HG03280 (cell line): ENCODE data around the gene PAPSS1.
"Not testable (repeated sequence)": the region's sequence is repeated elsewhere in the genome, so short reads cannot be mapped to it uniquely, and the experiment has no call there.

ENCODE experiments used
- ATAC-seq: cut with Tn5 transposase; IDR thresholded peaks from one replicate; pipeline ENCODE4 v1.9.1; 2021; ENCODE audit warnings: mild to moderate bottlenecking, moderate library complexity; ENCODE audit not compliant: unreplicated experiment

The PAPSS1 gene

GRCh38 chr4:107726131-107726925 is 6.3 kb upstream of the PAPSS1 start:
- ATAC-seq: not testable (repeated sequence)

GRCh38 chr4:107725281-107725859 is 5.3 kb upstream of the PAPSS1 start:
- no peak for ATAC-seq

GRCh38 chr4:107723331-107723730 is 3.3 kb upstream of the PAPSS1 start:
- not testable (repeated sequence) for ATAC-seq

DNA sequence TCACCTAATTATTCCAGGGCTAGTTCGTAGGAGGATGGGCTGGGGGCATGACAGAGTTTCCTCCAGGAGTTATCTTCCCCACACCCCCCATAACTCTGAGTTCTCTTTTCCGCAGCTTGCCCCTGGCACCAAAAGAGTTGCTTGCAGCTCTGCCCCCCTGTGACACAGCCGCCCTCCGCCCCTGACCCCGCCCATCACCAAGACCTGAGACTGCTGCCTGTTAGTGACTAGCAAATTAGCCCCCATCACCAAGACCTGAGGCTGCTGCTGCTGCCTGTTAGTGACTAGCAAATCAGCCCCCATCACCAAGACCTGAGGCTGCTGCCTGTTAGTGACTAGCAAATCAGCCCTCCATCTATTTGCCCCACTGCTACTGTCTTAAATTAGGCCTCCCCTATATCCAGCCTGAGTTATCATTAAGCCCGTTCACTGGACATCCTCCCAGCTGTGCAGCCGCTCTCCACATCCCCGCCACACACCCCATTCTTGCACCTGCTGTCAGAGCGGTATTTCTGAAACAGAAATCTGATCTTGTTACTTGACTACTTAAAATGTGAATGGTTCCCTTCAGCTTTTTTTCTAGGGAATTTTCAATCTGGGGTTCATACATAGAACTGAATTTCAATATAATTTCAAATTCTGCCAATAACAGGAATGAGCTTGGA is 1.5 kb upstream of the PAPSS1 start:
- ATAC-seq: no peak

GRCh38 chr4:107719207-107719921 is 670 bp downstream of the PAPSS1 start:
- peak; percentile 4 for ATAC-seq

GRCh38 chr4:107718351-107718965 is 1.6 kb downstream of the PAPSS1 start:
- peak; percentile 36 for ATAC-seq

DNA sequence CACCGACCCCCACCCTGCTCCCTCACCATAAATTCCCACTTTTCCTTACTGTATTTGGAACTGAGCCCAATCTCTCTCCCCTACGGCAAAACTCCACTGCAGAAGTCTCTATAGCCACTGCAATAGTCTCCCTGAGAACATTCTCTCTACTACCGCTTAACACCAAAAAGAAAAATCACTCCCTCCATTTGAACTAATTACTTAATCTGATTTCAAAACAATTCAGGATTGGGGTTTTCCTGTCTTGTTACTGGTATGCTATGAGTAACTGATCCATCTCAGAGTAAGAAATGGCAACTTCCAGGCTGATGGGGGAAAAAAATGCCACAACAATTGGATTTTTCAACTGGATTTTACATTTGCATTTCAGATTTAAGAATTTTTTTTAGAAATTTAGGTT is 5.8 kb downstream of the PAPSS1 start:
- no peak for ATAC-seq

DNA sequence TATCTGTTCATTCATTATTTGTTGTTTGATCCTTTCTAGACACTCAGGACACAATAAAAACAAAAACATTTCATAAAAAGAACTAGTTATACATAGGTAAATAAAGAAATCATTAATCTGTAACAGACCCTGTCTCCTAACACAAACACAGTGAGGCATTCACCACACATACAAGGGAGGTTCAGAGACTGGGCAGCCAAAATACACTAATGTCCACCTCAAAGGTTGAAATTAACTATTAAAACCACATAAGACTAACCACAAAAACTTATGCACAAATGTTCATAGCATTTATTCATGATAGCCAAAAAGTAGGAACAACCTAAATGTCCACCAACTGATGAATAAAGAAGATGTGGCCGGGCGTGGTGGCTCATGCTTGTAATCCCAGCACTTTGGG is 7.8 kb downstream of the PAPSS1 start:
- no peak for ATAC-seq

- ATAC-seq: no peak
These were observed 8.2 kb downstream of the PAPSS1 start for GRCh38 chr4:107711831-107712230.

DNA sequence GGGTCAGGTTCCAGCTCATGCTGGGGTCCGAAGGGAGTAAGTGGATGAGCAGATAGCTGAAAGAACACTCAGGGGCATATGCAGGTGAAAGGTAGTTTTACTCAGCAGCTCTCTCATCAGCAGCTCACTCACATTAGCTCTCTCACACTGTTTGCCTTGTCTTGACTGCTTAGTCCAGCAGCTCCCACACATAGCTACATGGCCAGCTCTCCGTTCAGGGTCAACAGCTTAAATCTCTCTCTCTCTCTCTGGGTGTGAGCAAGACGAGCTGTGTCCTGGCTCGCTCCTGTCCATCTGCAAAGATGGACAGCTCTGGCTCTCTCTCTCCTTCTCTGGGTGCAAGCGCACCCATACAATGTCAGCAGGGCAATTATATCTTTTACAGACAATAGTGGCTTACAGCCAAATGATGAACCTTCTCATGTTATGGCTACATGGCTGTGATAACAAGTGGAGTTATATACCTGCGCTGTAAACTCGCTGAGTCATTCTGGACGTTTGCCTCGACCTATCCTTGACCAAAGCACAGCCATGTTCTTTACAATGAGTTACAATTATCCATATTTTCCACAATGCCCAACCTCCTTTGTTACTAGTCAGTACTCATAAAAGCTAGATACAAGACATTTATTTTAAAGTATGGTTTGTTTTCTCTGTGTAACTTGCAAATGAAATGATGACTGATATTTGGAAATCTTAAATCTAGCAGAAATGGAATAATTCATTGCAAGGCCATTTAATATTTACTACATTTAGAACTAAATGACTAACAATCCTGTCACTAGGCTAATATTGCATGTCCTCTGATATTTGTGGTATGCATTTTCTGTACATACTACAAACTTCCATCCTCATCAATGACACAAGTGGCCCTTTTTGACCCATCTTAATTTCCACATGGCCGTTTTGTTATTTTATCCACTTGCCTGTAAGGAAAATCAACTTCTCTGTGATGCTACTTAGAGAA is 9.3 kb downstream of the PAPSS1 start:
- ATAC-seq: no peak

- ATAC-seq: no peak
These were observed 10.1 kb downstream of the PAPSS1 start for GRCh38 chr4:107709916-107710315.

- no peak for ATAC-seq
These were observed 11.8 kb downstream of the PAPSS1 start for GRCh38 chr4:107708225-107708624.

DNA sequence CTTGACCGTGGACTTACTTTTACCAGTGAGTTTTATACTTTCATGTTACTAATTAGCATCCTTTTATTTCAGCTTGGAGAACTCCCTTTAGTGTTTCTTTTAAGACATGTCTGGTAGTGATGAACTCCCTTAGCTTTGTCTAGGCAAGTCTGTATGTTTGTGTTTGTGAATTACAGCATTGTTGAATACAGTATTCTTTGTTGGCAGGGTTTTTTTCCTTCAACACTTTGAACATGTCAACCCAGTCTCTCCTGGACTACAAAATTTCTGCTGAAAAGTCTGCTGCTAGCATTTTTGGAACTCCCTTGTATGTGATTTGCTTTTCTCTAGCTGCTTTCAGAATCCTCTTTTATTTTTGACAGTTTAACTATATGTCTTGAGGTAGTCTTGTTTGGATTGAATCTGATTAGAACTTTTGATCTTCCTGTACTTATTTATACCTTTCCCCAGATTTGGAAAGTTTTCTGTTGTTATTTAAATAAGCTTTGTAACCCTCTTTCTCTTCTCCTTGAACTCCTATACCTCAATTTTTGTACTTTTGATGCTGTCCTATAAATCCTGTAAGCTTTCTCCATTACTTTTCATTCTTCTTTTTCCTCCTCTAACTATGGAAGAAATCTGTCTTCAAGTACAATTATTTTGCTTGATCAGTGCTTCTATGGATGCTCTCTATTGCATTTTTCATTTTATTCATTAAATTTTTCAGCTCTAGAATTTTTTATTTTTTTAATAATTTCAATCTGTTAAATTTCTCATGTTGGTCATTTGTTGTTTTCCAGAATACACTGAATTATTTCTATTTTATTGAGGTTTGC is 14.1 kb downstream of the PAPSS1 start:
- no peak for ATAC-seq

GRCh38 chr4:107701565-107701964 is 18.5 kb downstream of the PAPSS1 start:
- ATAC-seq: no peak

DNA sequence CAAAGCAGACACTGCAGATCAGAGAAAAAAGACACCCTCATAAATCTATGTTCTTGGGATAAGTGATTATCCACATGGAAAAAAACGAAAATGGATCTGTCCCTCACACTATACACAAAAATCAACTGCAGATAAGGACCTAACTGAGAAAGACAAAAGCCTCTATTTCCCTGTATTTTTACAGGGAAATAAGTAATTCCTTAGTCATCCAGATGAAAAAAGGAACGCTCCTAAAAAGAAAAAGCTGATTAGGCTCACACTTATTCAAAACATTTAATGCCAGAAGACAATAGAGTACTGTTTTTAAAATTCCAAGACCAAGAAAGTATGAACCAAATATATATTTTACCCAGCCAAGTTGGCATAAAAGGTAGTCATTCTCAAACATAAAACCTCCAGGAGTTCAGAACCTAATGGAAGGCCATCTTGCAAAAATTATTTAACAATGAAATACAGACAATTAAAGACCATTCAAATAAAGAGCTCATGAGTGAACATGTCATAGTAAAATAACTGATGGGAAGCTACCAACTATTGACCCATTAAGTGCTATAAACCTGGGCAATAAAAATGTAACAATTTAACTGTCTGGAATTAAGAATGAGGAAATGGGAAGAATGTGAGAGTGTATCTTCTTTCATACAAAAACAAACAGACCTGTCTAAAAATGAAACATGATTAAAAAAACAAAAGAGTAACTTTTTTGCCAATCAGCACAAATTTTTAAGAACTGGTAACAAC is 20.4 kb downstream of the PAPSS1 start:
- ATAC-seq: no peak

- not testable (repeated sequence) for ATAC-seq
These were observed 23.8 kb downstream of the PAPSS1 start for GRCh38 chr4:107696187-107696586.

DNA sequence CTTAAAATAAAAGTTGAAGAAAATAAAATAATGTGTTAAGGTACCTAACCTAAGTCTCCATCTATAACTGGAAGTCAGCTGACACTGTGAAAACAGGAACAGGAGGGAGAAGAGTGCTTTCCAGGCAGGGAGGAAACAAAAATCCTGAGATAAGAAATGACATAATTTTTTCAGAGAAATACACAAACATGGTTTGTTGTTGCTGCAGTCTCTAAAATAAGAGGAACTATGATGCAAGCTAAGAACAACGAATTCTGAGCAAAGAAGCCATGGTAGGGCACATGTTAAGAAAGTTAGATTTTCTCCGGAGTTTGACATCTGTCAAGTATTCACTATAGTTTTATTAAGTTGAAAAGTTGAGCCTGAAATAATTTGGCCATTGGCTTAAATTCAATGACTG is 26.9 kb downstream of the PAPSS1 start:
- ATAC-seq: no peak

GRCh38 chr4:107692202-107692601 is 27.8 kb downstream of the PAPSS1 start:
- no peak for ATAC-seq
